IPS-20b (cell line): ENCODE data around the gene LMO7.

Experiments used
- H3K27ac ChIP-seq: one replicate; pipeline ENCODE4 v1.5.1; 2013; ENCODE audit warnings: low read length
- H3K27me3 ChIP-seq: 2 replicates; pipeline ENCODE4 v1.6.1; 2013; ENCODE audit warnings: mild to moderate bottlenecking, low read length, inconsistent platforms; ENCODE audit not compliant: insufficient read depth
- H3K36me3 ChIP-seq: 2 replicates; pipeline ENCODE4 v1.6.1; 2013; ENCODE audit warnings: low read depth, mild to moderate bottlenecking, inconsistent platforms, low read length, moderate library complexity; ENCODE audit not compliant: insufficient read depth
- H3K4me1 ChIP-seq: 2 replicates; pipeline ENCODE4 v1.6.1; 2013; ENCODE audit warnings: mild to moderate bottlenecking, control low read depth, inconsistent platforms, low read length, moderate library complexity; ENCODE audit not compliant: insufficient read depth
- H3K4me3 ChIP-seq: 2 replicates; pipeline ENCODE4 v1.5.1; 2013; ENCODE audit warnings: mild to moderate bottlenecking, low read length, inconsistent platforms
- H3K9ac ChIP-seq: 2 replicates; pipeline ENCODE4 v1.6.1; 2013; ENCODE audit warnings: low read depth, mild to moderate bottlenecking, inconsistent platforms, low read length, moderate library complexity
- H3K9me3 ChIP-seq: 2 replicates; pipeline ENCODE4 v1.6.1; 2013; ENCODE audit warnings: mild to moderate bottlenecking, low read depth, low read length, inconsistent platforms; ENCODE audit not compliant: insufficient read depth

LMO7 gene

DNA sequence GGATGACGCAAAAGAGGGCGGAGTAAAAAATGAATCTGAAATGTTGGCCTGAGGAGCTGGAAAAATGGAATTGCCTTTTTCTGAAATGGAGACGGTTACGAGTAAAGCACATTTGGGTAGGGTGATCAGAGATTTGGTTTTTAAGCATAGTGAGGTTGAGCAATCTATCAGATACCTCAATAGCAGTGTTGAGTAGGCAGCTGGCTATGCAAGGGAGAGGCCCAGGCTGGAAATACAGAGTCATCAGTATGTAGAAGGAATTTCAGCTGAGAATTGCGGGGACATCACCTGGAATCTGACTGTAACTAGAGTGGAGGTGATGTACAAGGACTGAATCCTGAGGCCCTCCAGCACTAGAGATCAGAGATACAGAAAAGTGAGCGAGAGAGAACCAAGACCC, 224.8 kb downstream of the LMO7 start:
- no peaks in the 10 kb centered on the region for H3K36me3 ChIP-seq

GRCh38 chr13:75861786-75862185, 225.7 kb downstream of the LMO7 start:
- Histone ChIP-seq H3K9me3 (no peaks in the 10 kb centered on the region), H3K4me1 (no peaks in the 10 kb centered on the region), H3K9ac (no peak overlapping the region), H3K36me3 (no peaks in the 10 kb centered on the region), H3K4me3 (no peak overlapping the region), H3K27me3 (no peaks in the 10 kb centered on the region), H3K27ac (no peak overlapping the region)

More for the DNA sequence above, 224.8 kb downstream of the LMO7 start:
- H3K4me1 ChIP-seq = no peaks in the 10 kb centered on the region
- no peaks in the 10 kb centered on the region for H3K9me3 ChIP-seq
- no peak overlapping the region for H3K4me3 ChIP-seq
- H3K9ac ChIP-seq = no peak overlapping the region
- no peak overlapping the region for H3K27ac ChIP-seq
- H3K27me3 ChIP-seq = no peaks in the 10 kb centered on the region

GRCh38 chr13:75864718-75865117, 228.6 kb downstream of the LMO7 start:
- no peak overlapping the region for H3K4me3 ChIP-seq
- no peaks in the 10 kb centered on the region for H3K36me3 ChIP-seq

DNA sequence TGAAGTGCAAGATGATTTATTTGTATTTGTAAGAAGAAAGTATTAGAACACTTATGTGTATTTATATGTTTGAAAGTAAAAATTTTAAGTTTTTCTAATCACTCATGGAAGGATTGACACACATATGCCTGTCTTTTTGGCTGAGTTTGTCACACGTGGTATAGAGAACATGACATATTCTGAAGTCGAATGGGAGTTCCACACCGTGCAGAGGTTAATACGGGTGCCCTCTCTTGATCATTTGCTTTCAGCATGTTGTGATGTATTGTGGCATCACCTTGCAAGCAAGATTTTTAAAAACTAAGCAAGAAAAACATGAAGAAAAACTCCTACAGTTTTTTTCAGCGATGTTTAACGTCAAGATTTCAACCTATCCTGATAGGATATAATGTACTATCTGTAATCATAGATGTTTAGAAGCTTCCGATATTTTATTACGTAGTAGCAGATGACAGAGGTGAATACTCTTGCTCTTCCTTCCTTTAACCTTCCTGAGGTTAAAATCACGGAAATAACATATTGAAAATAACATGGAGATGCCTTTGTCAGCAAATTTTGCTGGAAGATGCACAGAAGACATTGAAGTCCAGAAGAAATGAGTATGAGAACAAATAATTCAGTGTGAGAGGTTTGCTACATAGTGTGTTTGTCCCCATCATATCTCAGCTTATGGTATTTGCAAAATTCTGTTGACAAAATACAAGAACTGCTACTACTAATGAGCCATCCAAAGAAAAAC, 231.4 kb downstream of the LMO7 start:
- Histone ChIP-seq H3K27me3 (no peaks in the 10 kb centered on the region), H3K36me3 (no peaks in the 10 kb centered on the region), H3K4me1 (peaks cover 12% of the 10 kb centered on the region; the same call in 1 of the 2 replicates), H3K9ac (no peak overlapping the region), H3K4me3 (no peak overlapping the region), H3K27ac (no peak overlapping the region), H3K9me3 (no peaks in the 10 kb centered on the region)

More at GRCh38 chr13:75864718-75865117, 228.6 kb downstream of the LMO7 start:
- no peaks in the 10 kb centered on the region for H3K27me3 ChIP-seq
- H3K9ac ChIP-seq = no peak overlapping the region
- peaks cover 7% of the 10 kb centered on the region; the same call in 1 of the 2 replicates for H3K4me1 ChIP-seq
- no peak overlapping the region for H3K27ac ChIP-seq
- H3K9me3 ChIP-seq = no peaks in the 10 kb centered on the region

DNA sequence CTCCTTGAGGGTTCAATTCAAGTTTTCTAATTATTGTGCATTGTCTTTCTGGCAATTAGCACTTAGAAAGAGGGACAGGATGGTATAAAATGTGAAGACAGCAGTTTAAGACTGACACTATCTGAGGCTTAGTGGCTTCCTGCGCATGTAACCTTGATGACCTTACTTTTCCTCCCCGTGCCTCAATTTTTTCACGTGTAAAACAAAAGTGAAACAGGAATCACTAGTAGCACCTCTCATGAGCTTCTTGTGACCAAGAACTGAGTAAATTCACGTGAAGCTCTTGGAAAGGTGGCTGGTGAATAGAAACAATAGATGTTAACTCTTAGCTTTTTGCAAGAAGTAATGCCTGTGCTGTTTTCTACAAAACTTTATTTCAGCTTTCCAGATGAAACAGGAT, 233.9 kb downstream of the LMO7 start:
- Histone ChIP-seq H3K36me3 (no peaks in the 10 kb centered on the region), H3K4me3 (no peak overlapping the region), H3K9ac (no peak overlapping the region), H3K27me3 (no peaks in the 10 kb centered on the region), H3K4me1 (peaks cover 12% of the 10 kb centered on the region; the same call in 1 of the 2 replicates), H3K27ac (peak overlapping the region; percentile 11), H3K9me3 (no peaks in the 10 kb centered on the region)

DNA sequence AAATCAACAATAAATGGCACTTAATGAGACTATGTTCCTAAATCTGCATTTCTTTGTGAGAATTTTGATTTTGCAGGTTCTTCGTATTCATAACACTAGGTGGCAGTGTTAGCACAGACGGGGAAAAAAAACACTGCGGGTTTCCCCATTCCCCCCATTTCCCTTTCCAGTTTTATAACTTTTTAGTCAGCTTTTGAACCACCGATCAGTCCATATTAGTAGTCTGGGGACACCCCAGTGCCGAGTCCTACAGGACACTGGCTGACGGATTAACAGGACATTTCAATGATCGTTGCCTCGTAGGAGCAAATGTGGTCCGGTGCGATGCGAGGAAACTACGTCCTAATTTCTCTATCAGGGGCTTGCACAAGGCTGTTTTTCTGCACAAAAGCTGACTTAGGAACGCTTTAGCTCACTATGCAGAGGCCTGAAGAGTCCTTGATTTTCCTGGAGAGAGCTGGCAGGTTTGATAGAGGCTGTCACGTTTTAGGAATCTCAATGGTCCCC, 234.3 kb downstream of the LMO7 start:
- Histone ChIP-seq H3K4me3 (no peak overlapping the region), H3K9me3 (no peaks in the 10 kb centered on the region), H3K27ac (no peak overlapping the region), H3K9ac (no peak overlapping the region), H3K4me1 (peaks cover 13% of the 10 kb centered on the region; the same call in 1 of the 2 replicates), H3K36me3 (no peaks in the 10 kb centered on the region), H3K27me3 (no peaks in the 10 kb centered on the region)

DNA sequence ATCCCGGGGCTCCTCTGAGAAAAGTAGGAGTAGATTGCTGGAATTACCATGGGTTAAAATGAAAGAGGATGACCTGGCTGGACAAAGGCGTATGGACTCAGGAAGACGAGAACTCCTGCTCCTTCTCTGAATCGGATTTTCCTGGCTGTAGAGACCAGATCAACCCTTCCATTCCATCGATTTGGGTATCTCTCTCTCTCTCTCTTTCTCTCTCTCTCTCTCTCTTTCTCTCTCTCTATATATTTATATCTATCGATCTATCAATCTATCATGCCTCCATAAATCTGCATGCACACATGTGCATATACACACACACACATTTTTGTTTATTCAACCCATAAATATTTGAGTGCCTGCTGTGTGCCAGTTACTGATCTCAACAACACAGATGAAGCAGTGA, 234.9 kb downstream of the LMO7 start:
- Histone ChIP-seq H3K9ac (no peak overlapping the region), H3K36me3 (no peaks in the 10 kb centered on the region), H3K9me3 (no peaks in the 10 kb centered on the region), H3K27me3 (no peaks in the 10 kb centered on the region), H3K27ac (no peak overlapping the region), H3K4me3 (no peak overlapping the region), H3K4me1 (peaks cover 19% of the 10 kb centered on the region; the same call in 1 of the 2 replicates)

GRCh38 chr13:75872980-75873379, 236.8 kb downstream of the LMO7 start:
- Histone ChIP-seq H3K36me3 (no peaks in the 10 kb centered on the region), H3K4me1 (peaks cover 27% of the 10 kb centered on the region; the same call in 1 of the 2 replicates), H3K9ac (no peak overlapping the region), H3K4me3 (no peak overlapping the region), H3K27me3 (no peaks in the 10 kb centered on the region), H3K9me3 (no peaks in the 10 kb centered on the region), H3K27ac (no peak overlapping the region)

GRCh38 chr13:75873494-75873893, 237.4 kb downstream of the LMO7 start:
- Histone ChIP-seq H3K4me3 (no peak overlapping the region), H3K9me3 (no peaks in the 10 kb centered on the region), H3K4me1 (peaks cover 27% of the 10 kb centered on the region; the same call in 1 of the 2 replicates), H3K36me3 (no peaks in the 10 kb centered on the region), H3K9ac (no peak overlapping the region), H3K27ac (no peak overlapping the region), H3K27me3 (no peaks in the 10 kb centered on the region)

DNA sequence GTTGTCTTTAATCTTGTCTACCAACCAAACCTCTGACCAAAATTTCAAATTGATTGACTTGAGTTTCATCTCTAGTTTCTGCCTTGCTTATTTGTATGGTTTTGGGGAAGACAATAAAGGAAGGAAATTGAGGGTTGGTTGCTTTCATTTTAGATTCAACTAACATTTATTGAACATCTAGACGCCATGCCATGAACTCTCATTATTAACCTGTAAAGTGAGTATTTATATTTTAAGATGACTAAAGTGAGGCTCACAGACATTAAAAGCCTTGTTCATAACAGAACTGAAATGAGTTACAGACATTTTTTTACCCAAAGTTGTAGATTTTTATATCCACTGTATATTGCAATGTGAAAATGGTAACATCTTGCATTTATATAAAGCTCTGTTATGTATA, 239.3 kb downstream of the LMO7 start:
- Histone ChIP-seq H3K36me3 (no peaks in the 10 kb centered on the region), H3K4me1 (peaks cover 15% of the 10 kb centered on the region; the same call in 1 of the 2 replicates), H3K4me3 (no peak overlapping the region), H3K27me3 (no peaks in the 10 kb centered on the region), H3K9me3 (no peaks in the 10 kb centered on the region), H3K9ac (no peak overlapping the region), H3K27ac (no peak overlapping the region)

DNA sequence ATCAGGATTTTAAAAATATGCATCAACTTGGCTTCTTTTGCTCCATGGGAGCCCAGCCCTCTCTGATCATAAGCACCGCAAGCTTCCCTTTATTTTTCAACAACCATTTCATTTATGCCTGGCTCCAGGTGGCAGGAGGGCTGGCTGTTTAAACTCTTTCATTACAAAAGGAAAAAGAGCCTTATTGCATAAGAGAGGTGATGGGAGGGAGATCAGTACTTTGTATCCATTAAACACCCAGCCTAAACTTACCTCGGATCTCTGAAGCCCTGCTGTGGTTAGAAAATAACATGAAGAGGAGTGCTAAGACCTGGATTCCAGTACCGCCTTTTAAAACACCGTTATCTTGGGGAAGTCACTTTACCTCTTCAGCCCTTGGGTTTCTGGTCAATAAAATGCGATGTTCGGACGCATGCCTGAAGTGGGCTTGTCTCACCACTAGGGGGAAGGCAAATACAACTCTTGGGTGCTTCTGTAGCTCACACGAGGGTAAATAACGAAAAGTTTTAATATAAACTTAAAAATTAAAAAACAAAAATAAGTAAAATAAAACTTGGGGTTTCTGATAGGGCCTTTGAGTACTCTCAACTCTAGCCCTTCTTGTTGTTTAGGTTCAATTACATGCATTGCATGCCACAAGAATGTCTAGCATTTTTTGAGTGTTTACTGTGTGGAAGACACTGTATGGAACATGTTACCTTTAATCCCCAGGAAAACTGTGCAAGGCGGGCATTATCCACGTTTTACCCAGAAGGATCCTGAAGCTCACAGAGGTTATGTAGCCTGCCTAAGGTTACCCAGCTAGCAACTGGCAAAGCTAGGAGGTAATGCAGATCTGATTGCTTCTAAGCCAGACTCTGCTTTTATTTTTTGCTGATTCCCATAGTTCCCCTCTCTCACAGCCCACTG, 240.3 kb downstream of the LMO7 start:
- Histone ChIP-seq H3K9ac (no peak overlapping the region), H3K9me3 (no peaks in the 10 kb centered on the region), H3K36me3 (no peaks in the 10 kb centered on the region), H3K27ac (no peak overlapping the region), H3K4me1 (peaks cover 15% of the 10 kb centered on the region; the same call in 1 of the 2 replicates), H3K27me3 (no peaks in the 10 kb centered on the region), H3K4me3 (no peak overlapping the region)
